ENCODE measurements around the gene UROC1.

DNA sequence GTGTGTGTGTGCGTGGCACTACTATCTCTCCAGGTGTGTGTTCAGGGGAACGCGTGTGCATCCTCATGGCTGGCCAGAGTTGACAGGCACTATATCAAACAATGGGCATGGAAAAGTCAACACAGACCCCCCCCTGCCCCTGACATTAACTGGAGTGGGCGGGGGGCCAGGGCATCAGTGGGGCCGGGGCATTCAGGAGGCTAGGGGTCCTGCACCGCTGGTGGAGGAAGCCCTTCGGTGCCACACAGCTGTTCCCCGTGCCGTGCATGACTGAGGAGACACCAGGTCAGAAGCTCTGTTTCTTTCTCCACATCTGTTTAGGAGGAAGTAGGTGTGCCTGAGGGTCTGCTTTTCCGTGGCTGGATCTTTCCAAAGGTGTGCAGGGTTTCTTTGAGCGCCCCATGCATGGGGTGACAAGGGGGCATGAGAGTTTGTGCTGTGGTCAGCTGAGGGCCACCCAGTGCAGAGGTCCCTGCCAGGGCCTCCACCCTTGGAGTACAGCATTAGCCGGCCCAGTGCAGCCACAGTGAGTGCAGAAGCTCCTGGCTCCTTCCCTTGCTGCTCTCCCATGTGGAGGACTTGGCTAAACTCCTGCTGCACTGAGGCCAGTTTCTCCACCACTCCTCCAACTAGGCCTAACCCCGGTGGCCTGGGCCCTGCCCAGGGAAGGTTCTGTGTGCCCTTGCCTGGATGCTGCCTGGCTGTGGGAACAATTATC lies 33.7 kb upstream of the UROC1 start:
- TF ChIP-seq FOXM1 (IDR thresholded peaks at IDR 0.05; ENCODE audit: borderline replicate concordance) (no peak), NFRKB (IDR thresholded peaks at IDR 0.05) (no peak), SP1 (IDR thresholded peaks at IDR 0.05) (no peak), FOXA1 (IDR thresholded peaks at IDR 0.05) (no peak), BHLHE40 (IDR thresholded peaks at IDR 0.05; ENCODE audit: borderline replicate concordance) (no peak), HDGF (IDR thresholded peaks at IDR 0.05; ENCODE audit: borderline replicate concordance) (no peak), LEF1 (IDR thresholded peaks at IDR 0.05; ENCODE audit: borderline replicate concordance) (no peak), TARDBP (IDR thresholded peaks at IDR 0.05) (no peak), FOXK2 (IDR thresholded peaks at IDR 0.05) (no peak), L3MBTL2 (conservative IDR thresholded peaks at IDR 0.05) (no peak), SUZ12 (IDR thresholded peaks at IDR 0.05) (no peak), ZNF384 (IDR thresholded peaks at IDR 0.05) (no peak)
- TF ChIP-seq, protein P1, sequence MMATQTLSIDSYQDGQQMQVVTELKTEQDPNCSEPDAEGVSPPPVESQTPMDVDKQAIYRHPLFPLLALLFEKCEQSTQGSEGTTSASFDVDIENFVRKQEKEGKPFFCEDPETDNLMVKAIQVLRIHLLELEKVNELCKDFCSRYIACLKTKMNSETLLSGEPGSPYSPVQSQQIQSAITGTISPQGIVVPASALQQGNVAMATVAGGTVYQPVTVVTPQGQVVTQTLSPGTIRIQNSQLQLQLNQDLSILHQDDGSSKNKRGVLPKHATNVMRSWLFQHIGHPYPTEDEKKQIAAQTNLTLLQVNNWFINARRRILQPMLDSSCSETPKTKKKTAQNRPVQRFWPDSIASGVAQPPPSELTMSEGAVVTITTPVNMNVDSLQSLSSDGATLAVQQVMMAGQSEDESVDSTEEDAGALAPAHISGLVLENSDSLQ (IDR thresholded peaks at IDR 0.05) = no peak
